ENCODE measurements around the gene NF1.

Gene NF1

DNA sequence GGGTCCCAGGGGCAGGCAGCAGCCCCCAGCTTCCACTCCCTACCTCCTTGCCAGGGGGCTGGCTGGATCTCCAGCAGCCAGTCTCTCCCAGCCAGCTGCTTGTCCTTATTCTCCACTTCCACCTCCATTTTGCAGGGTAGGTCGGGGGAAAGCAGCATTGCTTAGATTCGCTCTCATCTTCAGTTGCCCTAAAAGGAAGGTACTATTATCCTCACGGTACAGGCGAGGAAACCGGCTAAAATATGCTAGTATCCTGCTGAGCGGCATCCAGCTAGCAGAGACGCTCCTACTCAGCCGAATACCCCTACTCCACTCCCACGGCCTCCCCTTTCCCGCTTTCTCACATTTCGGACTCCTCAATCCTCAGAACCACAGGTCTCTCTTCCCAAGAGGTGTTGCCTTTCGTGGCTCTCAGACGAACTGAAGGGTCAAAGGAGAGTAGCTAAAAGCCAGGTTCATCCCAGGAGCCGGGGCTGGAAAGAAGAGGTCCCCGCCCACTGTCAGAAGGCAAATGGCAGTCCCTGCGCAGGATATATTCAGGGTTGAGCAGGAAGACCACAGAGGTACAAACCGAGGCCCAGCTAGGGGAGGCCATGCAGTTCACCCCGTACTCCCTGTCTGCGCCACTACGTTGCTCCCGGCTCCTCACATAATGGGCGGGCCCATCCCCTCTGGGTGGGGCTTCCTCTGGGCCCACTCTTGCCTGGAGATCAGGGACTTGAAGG lies 295.0 kb downstream of the NF1 start:
- TF ChIP-seq TAF1 (IDR thresholded peaks at IDR 0.05; ENCODE audit: borderline replicate concordance, insufficient read depth, low read length) = no peak

- TF ChIP-seq FOXP2 (optimal IDR thresholded peaks at IDR 0.05; ENCODE audit: borderline replicate concordance, extremely low read depth, extremely low read length, insufficient read depth) = no peak
These were observed 295.6 kb downstream of the NF1 start for GRCh38 chr17:31390426-31390747.

- TF ChIP-seq SIN3A (IDR thresholded peaks at IDR 0.05; ENCODE audit: borderline replicate concordance, insufficient read depth, low read length) (no peak), FOXP2 (optimal IDR thresholded peaks at IDR 0.05; ENCODE audit: borderline replicate concordance, extremely low read depth, extremely low read length, insufficient read depth) (no peak), POLR2AphosphoS5 (IDR thresholded peaks at IDR 0.05; ENCODE audit: low read depth, low read length) (no peak), TAF1 (IDR thresholded peaks at IDR 0.05; ENCODE audit: borderline replicate concordance, insufficient read depth, low read length) (no peak)
- TF ChIP-seq, protein P1, sequence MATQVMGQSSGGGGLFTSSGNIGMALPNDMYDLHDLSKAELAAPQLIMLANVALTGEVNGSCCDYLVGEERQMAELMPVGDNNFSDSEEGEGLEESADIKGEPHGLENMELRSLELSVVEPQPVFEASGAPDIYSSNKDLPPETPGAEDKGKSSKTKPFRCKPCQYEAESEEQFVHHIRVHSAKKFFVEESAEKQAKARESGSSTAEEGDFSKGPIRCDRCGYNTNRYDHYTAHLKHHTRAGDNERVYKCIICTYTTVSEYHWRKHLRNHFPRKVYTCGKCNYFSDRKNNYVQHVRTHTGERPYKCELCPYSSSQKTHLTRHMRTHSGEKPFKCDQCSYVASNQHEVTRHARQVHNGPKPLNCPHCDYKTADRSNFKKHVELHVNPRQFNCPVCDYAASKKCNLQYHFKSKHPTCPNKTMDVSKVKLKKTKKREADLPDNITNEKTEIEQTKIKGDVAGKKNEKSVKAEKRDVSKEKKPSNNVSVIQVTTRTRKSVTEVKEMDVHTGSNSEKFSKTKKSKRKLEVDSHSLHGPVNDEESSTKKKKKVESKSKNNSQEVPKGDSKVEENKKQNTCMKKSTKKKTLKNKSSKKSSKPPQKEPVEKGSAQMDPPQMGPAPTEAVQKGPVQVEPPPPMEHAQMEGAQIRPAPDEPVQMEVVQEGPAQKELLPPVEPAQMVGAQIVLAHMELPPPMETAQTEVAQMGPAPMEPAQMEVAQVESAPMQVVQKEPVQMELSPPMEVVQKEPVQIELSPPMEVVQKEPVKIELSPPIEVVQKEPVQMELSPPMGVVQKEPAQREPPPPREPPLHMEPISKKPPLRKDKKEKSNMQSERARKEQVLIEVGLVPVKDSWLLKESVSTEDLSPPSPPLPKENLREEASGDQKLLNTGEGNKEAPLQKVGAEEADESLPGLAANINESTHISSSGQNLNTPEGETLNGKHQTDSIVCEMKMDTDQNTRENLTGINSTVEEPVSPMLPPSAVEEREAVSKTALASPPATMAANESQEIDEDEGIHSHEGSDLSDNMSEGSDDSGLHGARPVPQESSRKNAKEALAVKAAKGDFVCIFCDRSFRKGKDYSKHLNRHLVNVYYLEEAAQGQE (IDR thresholded peaks at IDR 0.05; ENCODE audit: insufficient read depth in 1 of 2, low read depth in 2 of 2, low read length in 2 of 2) = no peak
These were observed 296.1 kb downstream of the NF1 start for GRCh38 chr17:31390748-31391495.

DNA sequence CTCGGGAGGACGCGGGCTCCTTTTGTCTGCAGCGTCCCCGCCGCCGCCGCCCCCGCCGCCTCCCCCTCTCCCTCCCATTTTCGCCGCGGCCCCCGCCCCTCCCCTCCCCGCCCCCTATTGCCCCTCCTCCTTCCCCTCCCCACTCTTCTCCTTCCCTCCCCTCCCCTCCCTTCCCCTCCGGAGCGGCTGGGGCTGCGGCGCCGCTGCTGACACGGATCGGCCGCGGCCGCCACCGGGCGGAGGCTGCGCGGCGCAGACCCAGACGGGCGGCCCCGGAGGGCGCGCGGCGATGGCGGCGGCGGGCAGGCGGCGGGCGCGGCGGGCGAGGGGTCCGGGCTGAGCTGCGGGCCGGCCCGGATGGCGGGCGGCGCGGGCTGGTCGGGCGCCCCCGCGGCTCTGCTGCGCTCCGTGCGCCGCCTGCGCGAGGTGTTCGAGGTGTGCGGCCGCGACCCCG lies 296.7 kb downstream of the NF1 start, which contains the start of gene RAB11FIP4:
Gene RAB11FIP4 (plus strand): TSS at position 180 of the 454 bp plus-strand sequence. CDS start 178 bp downstream, at position 358.
- TF ChIP-seq SIN3A (IDR thresholded peaks at IDR 0.05; ENCODE audit: borderline replicate concordance, insufficient read depth, low read length) (no peak), POLR2AphosphoS5 (IDR thresholded peaks at IDR 0.05; ENCODE audit: low read depth, low read length) (no peak), TAF1 (IDR thresholded peaks at IDR 0.05; ENCODE audit: borderline replicate concordance, insufficient read depth, low read length) (no peak), FOXP2 (optimal IDR thresholded peaks at IDR 0.05; ENCODE audit: borderline replicate concordance, extremely low read depth, extremely low read length, insufficient read depth) (no peak)
- TF ChIP-seq, protein P1 (IDR thresholded peaks at IDR 0.05; ENCODE audit: insufficient read depth in 1 of 2, low read depth in 2 of 2, low read length in 2 of 2) = no peak

DNA sequence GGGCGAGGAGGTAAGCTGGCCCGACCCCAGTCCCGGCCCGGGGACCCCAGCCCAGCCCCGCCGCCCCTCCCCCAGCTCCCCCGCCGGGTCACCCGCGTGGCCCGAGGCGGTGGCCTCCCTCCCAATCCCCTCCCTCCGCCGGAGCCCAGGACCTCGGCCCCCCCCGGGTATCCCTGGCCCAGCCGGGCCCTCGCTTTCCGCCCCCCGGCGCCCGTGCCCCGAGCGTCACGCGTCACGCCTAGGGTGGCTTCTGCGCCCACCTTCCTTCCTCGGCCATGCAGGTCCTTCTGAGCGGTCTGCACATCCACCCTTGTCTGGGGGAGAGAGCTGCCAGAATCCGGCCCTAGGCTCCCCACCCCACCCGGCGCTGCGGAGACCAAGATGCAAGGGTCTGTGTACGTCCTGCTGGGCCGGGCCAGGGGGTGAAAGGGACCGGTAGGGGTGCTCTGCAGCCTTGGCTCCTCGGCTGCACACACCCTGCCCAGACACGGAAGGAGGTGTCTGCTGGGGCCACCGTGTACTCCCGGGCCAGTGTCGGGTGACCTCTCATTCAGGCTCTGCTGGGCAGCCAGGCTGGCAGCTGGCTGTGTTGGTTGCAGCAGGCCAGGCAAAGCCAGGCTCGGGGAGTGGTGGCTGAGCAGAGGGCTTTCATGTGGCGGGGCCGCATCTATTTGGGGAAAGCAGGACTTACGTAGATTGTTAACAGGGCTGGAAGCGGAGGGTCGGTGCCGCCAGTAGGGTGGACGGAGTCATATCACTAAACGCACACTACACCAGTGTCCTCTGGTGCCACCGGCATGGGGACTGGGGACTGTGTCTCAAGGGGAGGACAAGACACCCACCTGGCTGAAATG lies 297.5 kb downstream of the NF1 start:
- TF ChIP-seq SIN3A (IDR thresholded peaks at IDR 0.05; ENCODE audit: borderline replicate concordance, insufficient read depth, low read length) (no peak), TAF1 (IDR thresholded peaks at IDR 0.05; ENCODE audit: borderline replicate concordance, insufficient read depth, low read length) (no peak), FOXP2 (optimal IDR thresholded peaks at IDR 0.05; ENCODE audit: borderline replicate concordance, extremely low read depth, extremely low read length, insufficient read depth) (no peak), POLR2AphosphoS5 (IDR thresholded peaks at IDR 0.05; ENCODE audit: low read depth, low read length) (no peak)
- TF ChIP-seq, protein P1 (IDR thresholded peaks at IDR 0.05; ENCODE audit: insufficient read depth in 1 of 2, low read depth in 2 of 2, low read length in 2 of 2) = no peak
